HG03097 (cell line): Measurements from ENCODE around the gene UNCX.
"Not testable (repeated sequence)": the region's sequence is repeated elsewhere in the genome, so short reads cannot be mapped to it uniquely, and the experiment has no call there.

Experiments used
- ATAC-seq: cut with Tn5 transposase; IDR thresholded peaks from one replicate; pipeline ENCODE4 v1.9.1; 2021; ENCODE audit not compliant: unreplicated experiment, low FRiP score

Gene UNCX

GRCh38 chr7:1274121-1274875, 41.6 kb downstream of the UNCX start:
- ATAC-seq = no peak

GRCh38 chr7:1274876-1275375, 42.3 kb downstream of the UNCX start:
- ATAC-seq = no peak

DNA sequence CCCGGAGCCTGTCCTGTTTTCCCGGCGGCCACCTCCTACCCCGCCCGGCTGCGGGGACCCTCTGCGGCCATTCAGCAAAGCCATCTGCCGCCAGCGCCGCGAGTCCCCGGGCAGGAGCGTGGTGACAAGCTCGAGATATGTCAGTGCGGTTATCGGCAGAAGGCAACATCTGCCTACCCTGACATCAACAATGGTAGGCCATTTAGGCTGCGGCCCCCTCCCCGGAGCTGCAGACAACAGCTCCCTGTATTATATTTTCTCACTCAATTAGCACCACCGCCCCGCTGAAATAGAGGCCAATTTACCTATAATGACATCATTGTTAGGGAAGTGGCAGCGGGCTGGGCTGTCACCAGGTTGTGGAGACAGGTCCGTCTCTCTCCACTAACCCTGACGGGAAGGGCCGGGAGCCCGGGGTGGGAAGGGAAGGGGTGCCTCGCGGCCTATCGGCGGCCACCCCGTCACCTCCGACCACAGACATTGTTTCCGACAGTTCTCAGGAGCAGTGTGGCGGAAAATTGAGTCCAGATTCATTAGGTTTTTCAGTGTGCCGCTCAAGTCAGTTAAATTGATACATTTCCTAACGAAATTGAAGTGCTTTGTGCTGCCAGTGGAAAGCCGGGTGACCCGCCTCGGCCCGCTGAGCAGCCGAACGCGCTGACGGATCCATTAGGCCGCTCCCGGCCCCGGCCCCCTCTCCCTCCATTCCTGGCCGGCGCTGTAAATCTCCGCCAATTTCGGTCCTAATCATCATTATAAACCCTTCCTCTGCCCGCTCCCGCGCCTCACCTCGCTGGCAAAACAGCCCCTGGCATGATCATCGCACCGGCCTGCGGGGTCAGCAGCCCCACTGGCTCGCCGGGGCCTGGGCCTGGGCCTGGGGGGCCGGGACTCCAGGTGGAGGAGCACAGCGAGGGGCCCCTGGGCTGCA, 43.0 kb downstream of the UNCX start:
- ATAC-seq = no peak

DNA sequence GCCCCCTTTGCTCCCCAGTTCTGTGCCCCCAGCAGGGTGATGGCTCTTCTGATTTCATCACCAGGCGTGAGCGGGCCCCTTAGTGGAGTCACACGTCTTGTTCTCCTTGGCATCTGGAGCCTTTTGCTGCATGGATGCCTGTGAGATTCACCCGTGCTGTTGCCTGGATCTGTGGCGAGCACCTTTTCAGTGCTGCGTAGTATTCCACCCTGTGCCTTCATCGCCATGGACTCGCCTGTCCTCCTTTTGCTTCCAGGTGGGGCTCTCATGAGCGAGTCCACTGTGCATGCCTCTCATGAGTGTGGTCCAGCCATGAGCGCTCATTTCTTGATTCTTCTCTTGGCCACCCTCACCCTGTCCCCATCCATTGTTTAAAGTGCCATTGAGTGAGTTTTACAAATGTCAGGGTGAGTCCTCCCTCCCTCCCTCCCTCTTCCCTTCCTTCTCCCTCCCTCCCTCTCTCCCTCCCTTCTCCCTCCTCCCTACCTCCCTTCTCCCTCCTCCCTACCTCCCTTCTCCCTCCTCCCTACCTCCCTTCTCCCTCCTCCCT, 44.0 kb downstream of the UNCX start:
- ATAC-seq = no peak

GRCh38 chr7:1278543-1278942, 45.9 kb downstream of the UNCX start:
- no peak for ATAC-seq

DNA sequence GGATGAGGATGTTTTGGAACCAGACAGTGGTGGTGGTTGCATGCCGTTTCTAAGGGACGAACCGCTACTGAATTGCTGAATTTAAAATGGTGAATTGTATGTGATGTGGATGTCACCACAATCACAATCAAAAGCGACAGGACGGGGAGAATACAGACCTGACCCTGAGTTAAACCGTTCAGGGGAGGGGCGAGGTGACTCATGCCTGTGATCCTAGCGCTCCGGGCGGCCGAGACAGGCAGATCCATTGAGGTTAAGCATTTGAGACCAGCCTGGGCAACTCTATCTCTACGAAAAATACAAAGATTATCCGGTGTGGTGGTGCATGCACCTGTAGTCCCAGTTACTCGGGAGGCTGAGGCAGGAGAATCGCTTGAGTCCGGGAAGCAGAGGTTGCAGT, 46.4 kb downstream of the UNCX start:
- ATAC-seq = no peak

GRCh38 chr7:1279895-1280294, 47.2 kb downstream of the UNCX start:
- ATAC-seq = not testable (repeated sequence)

GRCh38 chr7:1281068-1281467, 48.4 kb downstream of the UNCX start:
- no peak for ATAC-seq

- no peak for ATAC-seq
Observed at GRCh38 chr7:1282679-1283078, 50.0 kb downstream of the UNCX start.

DNA sequence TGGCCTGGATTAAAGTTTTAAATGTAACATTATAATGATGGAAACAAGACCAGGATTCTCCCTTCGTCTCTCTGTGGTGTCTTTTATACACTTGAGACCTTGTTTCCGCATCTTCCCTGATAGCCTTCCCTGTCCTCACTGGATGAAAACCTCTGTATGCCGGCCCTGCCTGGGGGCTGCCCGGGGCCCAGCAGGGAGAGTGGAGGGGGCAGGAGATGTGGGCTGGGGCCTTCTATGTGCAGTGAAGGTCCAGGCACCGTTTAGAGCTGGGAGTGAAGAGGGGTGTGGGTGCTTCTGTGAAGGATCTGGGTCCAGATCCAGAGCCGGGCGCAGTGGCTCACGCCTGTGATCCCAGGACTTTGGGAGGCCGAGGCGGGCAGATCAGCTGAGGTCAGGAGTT, 50.7 kb downstream of the UNCX start:
- ATAC-seq = no peak

DNA sequence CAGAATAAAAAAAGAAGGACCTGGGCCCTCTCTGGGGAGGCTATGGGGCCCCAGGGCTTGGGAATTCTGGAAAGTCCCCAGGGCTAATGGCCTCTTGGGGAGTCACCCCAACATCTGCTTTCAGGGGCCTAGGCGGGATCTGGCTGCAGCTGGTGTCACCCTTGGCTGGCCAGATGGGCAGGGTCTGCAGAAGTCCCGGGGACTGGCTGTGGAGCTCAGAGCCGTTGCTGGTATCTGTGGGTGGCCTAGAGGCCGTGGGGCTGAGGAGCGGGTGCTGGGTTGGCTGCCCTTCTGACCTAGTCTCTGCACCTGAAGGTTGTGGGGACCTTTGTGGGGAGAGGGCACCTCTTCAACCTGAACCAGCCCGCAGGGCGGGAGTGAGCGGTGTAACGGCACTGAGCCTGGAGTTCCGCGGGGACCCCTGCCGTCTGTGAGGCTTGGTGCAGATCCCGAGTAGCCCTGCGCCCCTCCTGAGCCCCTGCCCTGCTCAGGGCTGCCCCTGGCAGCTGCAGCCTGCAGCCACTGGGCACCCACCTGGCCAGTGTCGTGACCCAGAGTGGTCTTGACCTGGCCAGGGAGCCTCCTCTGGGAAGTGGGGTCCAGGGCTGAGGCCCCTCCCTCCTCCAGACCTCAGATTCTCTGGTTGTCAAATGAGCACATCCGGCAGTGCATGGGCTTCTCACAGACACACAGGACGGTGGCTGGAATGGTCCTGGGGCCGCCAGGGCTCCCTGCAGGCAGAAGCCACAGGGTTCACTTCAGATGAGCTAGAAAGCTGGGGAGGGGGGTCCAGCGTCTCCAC, 51.5 kb downstream of the UNCX start:
- no peak for ATAC-seq

- ATAC-seq = no peak
Observed at GRCh38 chr7:1284743-1285458, 52.2 kb downstream of the UNCX start.

DNA sequence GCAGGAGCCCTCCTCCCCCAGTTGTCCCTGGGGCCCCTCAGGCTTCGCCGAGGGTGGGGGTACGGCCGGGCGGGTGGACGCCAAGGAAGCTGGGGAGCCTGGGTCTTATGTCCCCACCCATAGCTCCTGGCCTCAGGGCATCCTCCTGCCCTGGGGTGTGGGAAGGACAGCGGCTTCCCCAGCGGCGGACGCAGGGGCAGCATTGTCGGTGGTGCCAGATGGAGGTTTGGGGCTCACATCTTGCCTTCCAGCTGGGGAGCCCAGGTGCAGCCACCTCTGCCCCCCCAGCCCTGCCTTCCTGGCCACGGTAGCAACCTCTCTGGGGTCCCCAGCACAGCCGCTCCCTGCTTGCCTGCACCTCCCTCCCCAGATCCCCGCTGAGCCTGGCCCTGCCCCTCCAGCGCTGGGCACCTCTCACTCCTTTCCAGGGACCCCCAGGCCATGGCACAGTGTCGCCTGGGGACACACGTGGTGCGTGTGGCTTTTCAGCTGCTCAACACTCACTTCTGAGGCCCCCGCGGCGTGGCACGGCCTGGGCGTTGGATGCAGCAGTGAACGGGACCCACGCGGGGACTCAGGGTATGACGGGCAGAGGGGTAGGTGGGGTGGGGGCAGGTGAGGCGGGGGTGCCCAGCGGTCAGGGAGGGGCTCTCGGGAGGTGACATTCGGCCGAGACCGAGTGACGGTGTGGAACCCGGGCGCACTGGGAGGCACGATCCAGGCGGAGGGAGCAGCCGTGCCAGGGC, 53.1 kb downstream of the UNCX start:
- no peak for ATAC-seq
